Measurements from ENCODE around the gene LRRC37B.
"Not testable (repeated sequence)": the region's sequence is repeated elsewhere in the genome, so short reads cannot be mapped to it uniquely, and the experiment has no call there.

LRRC37B gene

GRCh38 chr17:32006957-32007462 lies at the start of gene LRRC37B:
Gene LRRC37B (plus strand): TSS chr17:32007383. CDS start chr17:32021393, 14,010 bp downstream.
- peak; percentile 74 to 80 for DNase-seq (ENCODE audit: low read depth in 2 of 2)

- DNase-seq (ENCODE audit: low read depth in 2 of 2) = not testable (repeated sequence)
Observed at GRCh38 chr17:31964131-31964530, 43.1 kb upstream of the LRRC37B start.

- no peak for DNase-seq (ENCODE audit: low read depth in 2 of 2)
Observed at GRCh38 chr17:31967648-31968047, 39.5 kb upstream of the LRRC37B start.

- DNase-seq (ENCODE audit: low read depth in 2 of 2) = not testable (repeated sequence)
Observed at GRCh38 chr17:31970416-31970815, 36.8 kb upstream of the LRRC37B start.

GRCh38 chr17:31974269-31975071 lies 32.7 kb upstream of the LRRC37B start:
- not testable (repeated sequence) for DNase-seq (ENCODE audit: low read depth in 2 of 2)

GRCh38 chr17:31975391-31975790 lies 31.8 kb upstream of the LRRC37B start:
- DNase-seq (ENCODE audit: low read depth in 2 of 2) = not testable (repeated sequence)

GRCh38 chr17:31991821-31992220 lies 15.4 kb upstream of the LRRC37B start:
- DNase-seq (ENCODE audit: low read depth in 2 of 2) = not testable (repeated sequence)

GRCh38 chr17:31997005-31997404 lies 10.2 kb upstream of the LRRC37B start:
- DNase-seq (ENCODE audit: low read depth in 2 of 2) = no peak

- DNase-seq (ENCODE audit: low read depth in 2 of 2) = peak in 1 of 2 donors; percentile 6
Observed at GRCh38 chr17:32007463-32008298, 498 bp downstream of the LRRC37B start.

GRCh38 chr17:32009262-32009542 lies 2.0 kb downstream of the LRRC37B start:
- DNase-seq (ENCODE audit: low read depth in 2 of 2) = no peak

GRCh38 chr17:32010114-32010513 lies 2.9 kb downstream of the LRRC37B start:
- DNase-seq (ENCODE audit: low read depth in 2 of 2) = no peak

GRCh38 chr17:32015245-32016013 lies 8.2 kb downstream of the LRRC37B start:
- no peak for DNase-seq (ENCODE audit: low read depth in 2 of 2)

- DNase-seq (ENCODE audit: low read depth in 2 of 2) = no peak
Observed at GRCh38 chr17:32016231-32016630, 9.0 kb downstream of the LRRC37B start.

- DNase-seq (ENCODE audit: low read depth in 2 of 2) = no peak
Observed at GRCh38 chr17:32019228-32019627, 12.0 kb downstream of the LRRC37B start.

- DNase-seq (ENCODE audit: low read depth in 2 of 2) = no peak
Observed at GRCh38 chr17:32020943-32021614, 13.9 kb downstream of the LRRC37B start.

- DNase-seq (ENCODE audit: low read depth in 2 of 2) = no peak
Observed at GRCh38 chr17:32021615-32021955, 14.4 kb downstream of the LRRC37B start.

- not testable (repeated sequence) for DNase-seq (ENCODE audit: low read depth in 2 of 2)
Observed at GRCh38 chr17:32022554-32022953, 15.4 kb downstream of the LRRC37B start.

- DNase-seq (ENCODE audit: low read depth in 2 of 2) = not testable (repeated sequence)
Observed at GRCh38 chr17:32027271-32027670, 20.1 kb downstream of the LRRC37B start.

- no peak for DNase-seq (ENCODE audit: low read depth in 2 of 2)
Observed at GRCh38 chr17:32033223-32033622, 26.0 kb downstream of the LRRC37B start.

- DNase-seq (ENCODE audit: low read depth in 2 of 2) = not testable (repeated sequence)
Observed at GRCh38 chr17:32033812-32034211, 26.6 kb downstream of the LRRC37B start.

GRCh38 chr17:32040246-32040645 lies 33.1 kb downstream of the LRRC37B start:
- DNase-seq (ENCODE audit: low read depth in 2 of 2) = not testable (repeated sequence)
